H1 (cell line): ENCODE data around the gene RAPGEF5. TPM values are rescaled to one million over a fixed set of nuclear protein-coding genes. Genes with fewer than 3 reads are reported as not detected.

Experiments used
- CTCF ChIA-PET: fragments of 300-600 bp; sonication (Branson Sonifier 250); formaldehyde crosslinking; loops from one replicate; lab custom pipeline; 2021; ENCODE audit not compliant: partially characterized antibody; lab: Charles Lee
- POLR2A ChIA-PET: fragments of 300-600 bp; sonication (Branson Sonifier 250); formaldehyde crosslinking; loops from one replicate; lab custom pipeline; 2021; ENCODE audit warnings: inconsistent platforms; ENCODE audit not compliant: partially characterized antibody; lab: Charles Lee
- DNase-seq, 2 experiments: peaks; one replicate each; pipeline versions ENCODE4 v3.0.0 to v3.0.0-alpha.2; 2010 to 2022; ENCODE audit warnings: low spot score in 2 of 2, low read depth in 1 of 2, mixed read lengths in 1 of 2
- FAIRE-seq: peaks from 2 replicates; lab custom pipeline; 2011; peaks lifted over from hg19 to GRCh38; lab: Jason Lieb, UNC
- H2AFZ ChIP-seq: 2 replicates; pipeline ENCODE4 v1.8.1; 2012; ENCODE audit warnings: low read length, inconsistent platforms
- H2AK5ac ChIP-seq: 2 replicates; pipeline ENCODE4 v1.6.1; 2013; ENCODE audit warnings: low read depth, low read length
- H2BK120ac ChIP-seq: replicated peaks from 2 replicates; pipeline ENCODE3; 2013; ENCODE audit warnings: low read depth, low read length, inconsistent platforms
- H2BK12ac ChIP-seq: 2 replicates; pipeline ENCODE4 v1.6.1; 2013; ENCODE audit warnings: low read depth, low read length
- H2BK15ac ChIP-seq: 2 replicates; pipeline ENCODE4 v1.6.1; 2013; ENCODE audit warnings: low read length
- H2BK20ac ChIP-seq: 2 replicates; pipeline ENCODE4 v1.6.1; 2013; ENCODE audit warnings: low read length
- H2BK5ac ChIP-seq: 2 replicates; pipeline ENCODE4 v1.6.1; 2013; ENCODE audit warnings: low read depth, low read length
- H3K14ac ChIP-seq: 2 replicates; pipeline ENCODE4 v1.6.1; 2013; ENCODE audit warnings: inconsistent platforms; ENCODE audit not compliant: insufficient read length
- H3K18ac ChIP-seq: 2 replicates; pipeline ENCODE4 v1.6.1; 2013; ENCODE audit warnings: low read length; ENCODE audit errors: extremely low read depth
- H3K23ac ChIP-seq: 2 replicates; pipeline ENCODE4 v1.6.1; 2013; ENCODE audit warnings: inconsistent platforms; ENCODE audit not compliant: insufficient read length
- H3K23me2 ChIP-seq: 2 replicates; pipeline ENCODE4 v1.6.1; 2013; ENCODE audit warnings: low read depth, low read length
- H3K27ac ChIP-seq: 2 replicates; pipeline ENCODE4 v1.6.1; 2011; ENCODE audit warnings: low read depth, low read length, inconsistent platforms
- H3K27me3 ChIP-seq, 4 experiments: replicated peaks in 1 of 4; 1 replicate in 1 of 4; 2 replicates in 3 of 4; pipeline versions ENCODE4 v1.6.1 to v1.8.1; 2011 to 2013; ENCODE audit warnings: low read length in 3 of 4, mild to moderate bottlenecking in 3 of 4, inconsistent platforms in 2 of 4, mixed read lengths in 2 of 4, moderate library complexity in 1 of 4; ENCODE audit not compliant: control insufficient read depth in 3 of 4, insufficient read depth in 3 of 4; ENCODE audit errors: extremely low read depth in 1 of 4
- H3K36me3 ChIP-seq, 4 experiments: 2 replicates each; pipeline versions ENCODE4 v1.6.1 to v1.8.1; 2011 to 2013; ENCODE audit warnings: mild to moderate bottlenecking in 4 of 4, low read length in 3 of 4, moderate library complexity in 2 of 4, control low read depth in 1 of 4, inconsistent platforms in 1 of 4; ENCODE audit not compliant: insufficient read depth in 4 of 4, control insufficient read depth in 2 of 4
- H3K4ac ChIP-seq: replicated peaks from 2 replicates; pipeline ENCODE3; 2013; ENCODE audit warnings: low read length, low read depth, mixed read lengths, inconsistent platforms; ENCODE audit not compliant: insufficient read length
- H3K4me1 ChIP-seq, 4 experiments: replicated peaks in 1 of 4; 1 replicate in 1 of 4; 2 replicates in 3 of 4; pipeline versions ENCODE4 v1.6.1 to v1.8.1; 2011 to 2013; ENCODE audit warnings: low read length in 3 of 4, inconsistent platforms in 2 of 4, mixed read lengths in 1 of 4; ENCODE audit not compliant: insufficient read depth in 4 of 4, control insufficient read depth in 3 of 4
- H3K4me2 ChIP-seq, 2 experiments: 2 replicates each; pipeline versions ENCODE4 v1.6.1 to v1.8.1; 2011 to 2013; ENCODE audit warnings: low read depth in 2 of 2, low read length in 2 of 2, control low read depth in 1 of 2, inconsistent platforms in 1 of 2, mild to moderate bottlenecking in 1 of 2; ENCODE audit not compliant: insufficient read depth in 1 of 2
- H3K4me3 ChIP-seq, 4 experiments: fragments of 200-600, 300-600 bp in 1 of 4; sonication (generic), shearing (Covaris generic), sonication (Bioruptor Twin) in 1 of 4; 2 replicates each; pipeline versions ENCODE4 v1.5.1 to v1.8.1; 2011 to 2016; ENCODE audit warnings: low read length in 4 of 4, low read depth in 3 of 4, control low read depth in 2 of 4, inconsistent platforms in 2 of 4, mild to moderate bottlenecking in 2 of 4, mixed read lengths in 1 of 4, moderate library complexity in 1 of 4; ENCODE audit not compliant: insufficient read depth in 2 of 4; ENCODE audit errors: extremely low read depth in 1 of 4
- H3K56ac ChIP-seq: replicated peaks from 2 replicates; pipeline ENCODE3; 2013; ENCODE audit warnings: low read depth, mild to moderate bottlenecking, mixed read lengths, low read length, inconsistent platforms; ENCODE audit not compliant: insufficient read length
- H3K79me1 ChIP-seq: 2 replicates; pipeline ENCODE4 v1.6.1; 2013; ENCODE audit warnings: low read depth, low read length, control low read depth
- H3K79me2 ChIP-seq, 2 experiments: 2 replicates each; pipeline versions ENCODE4 v1.6.1 to v1.8.1; 2012 to 2013; ENCODE audit warnings: low read length in 2 of 2, mild to moderate bottlenecking in 2 of 2, inconsistent platforms in 1 of 2; ENCODE audit not compliant: insufficient read depth in 2 of 2, control insufficient read depth in 1 of 2
- H3K9ac ChIP-seq, 4 experiments: replicated peaks in 1 of 4; 1 replicate in 1 of 4; 2 replicates in 3 of 4; pipeline versions ENCODE4 v1.6.1 to v1.8.1; 2011 to 2013; ENCODE audit warnings: low read depth in 3 of 4, low read length in 3 of 4, control low read depth in 2 of 4, mild to moderate bottlenecking in 2 of 4, moderate library complexity in 2 of 4, inconsistent platforms in 1 of 4; ENCODE audit errors: extremely low read depth in 1 of 4
- H3K9me3 ChIP-seq, 2 experiments: 2 replicates each; pipeline versions ENCODE4 v1.6.1 to v1.8.1; 2012 to 2013; ENCODE audit warnings: mild to moderate bottlenecking in 2 of 2, moderate library complexity in 2 of 2, control low read depth in 1 of 2, inconsistent platforms in 1 of 2, low read depth in 1 of 2, low read length in 1 of 2, mixed read lengths in 1 of 2; ENCODE audit not compliant: insufficient read depth in 2 of 2
- H4K20me1 ChIP-seq, 2 experiments: replicated peaks in 1 of 2; 2 replicates each; pipeline versions ENCODE3 to v1.8.1; 2011 to 2013; ENCODE audit warnings: inconsistent platforms in 2 of 2, low read length in 2 of 2, mild to moderate bottlenecking in 1 of 2; ENCODE audit not compliant: insufficient read depth in 2 of 2, control insufficient read depth in 1 of 2
- H4K5ac ChIP-seq: 2 replicates; pipeline ENCODE4 v1.6.1; 2013; ENCODE audit warnings: low read length, low read depth, mixed read lengths, inconsistent platforms; ENCODE audit not compliant: insufficient read length
- H4K8ac ChIP-seq: 2 replicates; pipeline ENCODE4 v1.8.0; 2013; ENCODE audit warnings: mild to moderate bottlenecking, moderate library complexity, low read length, inconsistent platforms; ENCODE audit not compliant: insufficient read depth; ENCODE audit errors: extremely low read depth
- H4K91ac ChIP-seq: replicated peaks from 2 replicates; pipeline ENCODE3; 2013; ENCODE audit warnings: low read length, mixed read lengths, inconsistent platforms; ENCODE audit not compliant: insufficient read length
- ATF2 ChIP-seq: IDR thresholded peaks from 2 replicates; pipeline ENCODE4 v1.6.1; 2012; ENCODE audit warnings: low read length, inconsistent platforms
- BACH1 ChIP-seq: IDR thresholded peaks from 2 replicates; pipeline ENCODE4 v1.6.1; 2012; ENCODE audit warnings: low read length, improper control_type of control experiment
- ZNF274 ChIP-seq: IDR thresholded peaks from 2 replicates; pipeline ENCODE4 v1.7.0; 2012; ENCODE audit warnings: low read length, borderline replicate concordance; ENCODE audit errors: extremely low read depth
- WGBS, 2 experiments: shearing (Covaris generic) in 1 of 2; methylation state at CpG; one replicate each; pipeline versions ENCODE4 v1.1.6 to v1.1.7; 2013 to 2015; ENCODE audit warnings: low lambda C conversion rate in 2 of 2, mixed read lengths in 2 of 2, inconsistent platforms in 1 of 2, low coverage in 1 of 2, missing lambda C conversion rate in 1 of 2; ENCODE audit not compliant: insufficient replicate concordance in 2 of 2, insufficient coverage in 1 of 2, insufficient read length in 1 of 2; ENCODE audit errors: extremely low coverage in 1 of 2, missing lambda C conversion rate in 1 of 2; 5-methylcytosine and 5-hydroxymethylcytosine counted together
- polyA plus RNA-seq, 7 experiments: library from polyadenylated mRNA; depleted of rRNA in 3 of 7; stranded (reverse) in 5 of 7; unstranded in 2 of 7; fragments of >200 nt in 5 of 7; fragments of 200-250 nt in 2 of 7; gene quantifications; 1 replicate in 5 of 7; 2 replicates in 1 of 7; 4 replicates in 1 of 7; pipeline versions ENCODE4 v1.2.1 to v1.2.3, GENCODE V29; 2011 to 2013; ENCODE audit warnings: missing spikeins in 2 of 7, mixed read lengths in 2 of 7
- total RNA-seq: library from RNA; stranded (reverse); fragmentation: NEBNext Ultra II Directional; extraction: Animal tissue kit (Norgen Biotek cat#: 25700); gene quantifications from 2 replicates; pipeline ENCODE4 v1.2.1, GENCODE V29; 2021

The RAPGEF5 gene
- total and polyA plus RNA-seq, 2 of the 8 experiments (the other 6 are each of a cell fraction or from before 2014, with no cell fraction given), result 4.4 to 22.9 TPM

DNA sequence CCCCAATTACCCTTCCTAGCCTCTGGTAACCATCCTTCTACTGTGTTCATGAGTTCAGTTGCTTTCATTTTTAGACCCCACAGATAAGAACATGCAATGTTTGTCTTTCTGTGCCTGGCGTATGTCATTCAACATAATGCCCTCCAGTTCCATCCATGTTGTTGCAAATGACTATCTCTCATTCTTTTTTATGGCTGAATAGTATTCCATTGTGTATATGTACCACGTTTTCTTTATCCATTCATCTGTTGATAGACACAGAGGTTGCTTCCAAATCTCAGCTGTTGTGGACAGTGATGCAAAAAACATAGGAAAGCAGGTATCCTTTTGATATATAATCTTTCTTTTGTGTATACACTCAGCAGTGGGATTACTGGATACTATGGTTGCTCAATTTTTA lies 51.2 kb downstream of the RAPGEF5 start:
- POLR2A ChIA-PET, result no interaction called here

More for the DNA sequence above, 51.2 kb downstream of the RAPGEF5 start:
- FAIRE-seq (no peak), DNase-seq (no peak)
- no peak overlapping the region for H2BK120ac ChIP-seq
- H3K18ac ChIP-seq, result no peak overlapping the region
- H2BK5ac ChIP-seq, result no peak overlapping the region
- H3K79me2 ChIP-seq, result no peaks in the 10 kb centered on the region
- no peak overlapping the region for H3K9ac ChIP-seq
- H3K14ac ChIP-seq, result no peak overlapping the region
- TF ChIP-seq BACH1, result no peak
- TF ChIP-seq ZNF274, result no peak
- no peak for TF ChIP-seq ATF2
- TF ChIP-seq, all 59 proteins: peak for 0
- Histone ChIP-seq H3K27ac (no peak overlapping the region), H3K23me2 (no peaks in the 10 kb centered on the region), H3K23ac (no peak overlapping the region), H2BK15ac (no peak overlapping the region), H3K56ac (no peak overlapping the region), H4K8ac (no peak overlapping the region), H3K9me3 (no peaks in the 10 kb centered on the region), H3K79me1 (no peaks in the 10 kb centered on the region), H2BK20ac (no peak overlapping the region), H4K20me1 (no peaks in the 10 kb centered on the region), H3K4ac (no peak overlapping the region), H4K91ac (no peak overlapping the region), H3K4me1 (peaks cover 0 to 2% (median 0%) of the 10 kb centered on the region in 4 experiments; a peak in 1 of 7 replicates), H4K5ac (no peak overlapping the region), H2AK5ac (no peak overlapping the region), H3K36me3 (peaks cover 0 to 29% (median 11%) of the 10 kb centered on the region in 4 experiments; a peak in 5 of 8 replicates), H2AFZ (no peak overlapping the region), H3K4me3 (no peak overlapping the region), H3K4me2 (no peak overlapping the region), H3K27me3 (peaks cover 0 to 1% (median 0%) of the 10 kb centered on the region in 4 experiments; a peak in 1 of 7 replicates), H2BK12ac (no peak overlapping the region)
- CTCF ChIA-PET, result interaction anchor here (1.4 to 1.6 kb wide), 2 partner anchors 9 to 195 kb away, joined by 4 to 7 read pairs; no protein-coding TSS in a partner anchor
- 86% methylated on average over 2 of the region's 2 CpGs; no CpG with 5 or more reads in 1 of the 2 experiments for WGBS, 2 experiments
